HPDE6-E6E7 (cell line): ENCODE measurements around the gene FJX1.

Experiments used
- DNase-seq: peaks from one replicate; pipeline ENCODE4 v3.0.0; 2011; ENCODE audit warnings: missing footprints; ENCODE audit errors: extremely low spot score

The FJX1 gene, protein sequence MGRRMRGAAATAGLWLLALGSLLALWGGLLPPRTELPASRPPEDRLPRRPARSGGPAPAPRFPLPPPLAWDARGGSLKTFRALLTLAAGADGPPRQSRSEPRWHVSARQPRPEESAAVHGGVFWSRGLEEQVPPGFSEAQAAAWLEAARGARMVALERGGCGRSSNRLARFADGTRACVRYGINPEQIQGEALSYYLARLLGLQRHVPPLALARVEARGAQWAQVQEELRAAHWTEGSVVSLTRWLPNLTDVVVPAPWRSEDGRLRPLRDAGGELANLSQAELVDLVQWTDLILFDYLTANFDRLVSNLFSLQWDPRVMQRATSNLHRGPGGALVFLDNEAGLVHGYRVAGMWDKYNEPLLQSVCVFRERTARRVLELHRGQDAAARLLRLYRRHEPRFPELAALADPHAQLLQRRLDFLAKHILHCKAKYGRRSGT

DNA sequence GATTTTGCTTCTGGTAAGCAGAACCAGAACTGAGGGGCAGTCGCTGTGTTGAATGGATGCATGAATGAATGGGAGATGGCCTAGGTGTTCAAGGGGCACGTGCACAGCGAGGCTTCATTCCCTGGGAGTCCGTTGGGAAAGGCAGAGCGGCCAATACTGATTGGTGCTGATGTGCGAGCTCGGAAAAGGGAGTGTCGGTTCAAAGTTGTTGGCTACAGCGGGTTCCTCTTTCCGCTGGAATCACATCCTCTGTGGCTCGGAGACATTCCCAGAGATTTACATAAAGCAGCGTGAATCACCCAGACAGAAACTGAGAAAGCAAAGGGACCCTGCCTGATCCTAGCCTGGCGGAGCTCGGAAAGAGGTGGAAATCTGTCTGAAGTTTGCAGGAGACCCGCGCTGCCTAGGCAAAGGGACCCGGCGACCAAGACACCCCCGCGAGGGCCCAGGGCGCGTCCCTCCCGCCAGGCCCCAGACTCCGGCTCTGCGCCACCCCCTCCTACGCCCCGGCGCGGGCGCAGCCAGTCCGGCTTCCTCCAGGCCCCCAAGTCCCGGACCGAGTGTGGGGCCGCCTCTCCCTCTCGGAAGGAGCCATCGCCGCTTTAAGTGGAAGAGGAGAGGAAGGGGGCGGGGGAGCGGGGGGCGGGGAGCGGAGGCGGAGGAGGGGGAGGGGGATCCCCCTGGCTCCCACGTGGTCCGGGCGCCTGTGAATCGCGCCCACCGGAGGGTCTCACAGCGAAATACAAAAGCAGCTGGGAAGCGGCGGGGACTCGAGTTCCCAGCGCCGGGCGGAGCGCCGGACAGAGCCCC, at the start of gene FJX1:
TSS of gene FJX1 (plus strand) at position 774 of the 810 bp plus-strand sequence. CDS start 177 bp downstream, outside the sequence.
- peak; percentile 67 for DNase-seq

DNA sequence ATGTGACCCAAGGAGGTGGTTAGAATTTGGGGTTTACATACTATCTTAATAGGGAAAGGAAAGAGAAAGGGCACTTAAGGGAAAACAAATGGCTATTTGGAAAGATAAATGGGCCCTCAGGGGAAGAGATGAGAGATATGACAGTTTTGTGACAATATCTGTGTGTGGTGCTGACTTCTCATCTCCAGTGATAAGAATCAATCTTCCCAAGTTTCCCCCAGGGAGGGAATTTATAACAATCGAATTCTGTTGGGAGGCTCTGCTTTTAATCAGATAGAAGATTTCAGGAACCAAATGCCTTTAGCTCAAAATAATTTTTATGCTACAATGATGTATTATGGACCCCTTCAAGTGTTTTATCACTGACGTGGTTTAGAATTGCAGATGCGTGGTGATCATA, 46.6 kb upstream of the FJX1 start:
- DNase-seq, result no peak

GRCh38 chr11:35579557-35580396, 38.5 kb upstream of the FJX1 start:
- DNase-seq, result peak; percentile 82

- no peak for DNase-seq
Measured at GRCh38 chr11:35580397-35580781, 37.9 kb upstream of the FJX1 start.

DNA sequence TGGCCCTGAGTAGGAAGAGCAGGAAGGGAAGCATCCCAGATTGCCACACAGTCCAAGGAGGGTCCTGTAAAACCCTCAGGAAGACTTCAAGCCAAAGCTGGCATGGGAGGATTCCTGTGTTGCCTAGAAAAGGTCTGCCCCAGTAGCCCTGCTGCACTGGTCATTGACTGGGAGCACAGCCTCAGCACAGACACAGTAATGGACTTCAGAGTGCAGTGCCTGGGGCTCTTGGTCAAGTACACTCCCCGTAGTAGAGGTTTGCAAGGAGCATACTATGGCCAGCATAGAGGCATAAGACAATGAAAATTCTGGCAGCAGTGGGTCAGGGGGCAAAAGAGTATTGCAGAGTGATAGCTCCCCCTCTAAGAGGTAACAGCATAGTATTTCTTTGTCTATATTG, 36.2 kb upstream of the FJX1 start:
- DNase-seq, result no peak

DNA sequence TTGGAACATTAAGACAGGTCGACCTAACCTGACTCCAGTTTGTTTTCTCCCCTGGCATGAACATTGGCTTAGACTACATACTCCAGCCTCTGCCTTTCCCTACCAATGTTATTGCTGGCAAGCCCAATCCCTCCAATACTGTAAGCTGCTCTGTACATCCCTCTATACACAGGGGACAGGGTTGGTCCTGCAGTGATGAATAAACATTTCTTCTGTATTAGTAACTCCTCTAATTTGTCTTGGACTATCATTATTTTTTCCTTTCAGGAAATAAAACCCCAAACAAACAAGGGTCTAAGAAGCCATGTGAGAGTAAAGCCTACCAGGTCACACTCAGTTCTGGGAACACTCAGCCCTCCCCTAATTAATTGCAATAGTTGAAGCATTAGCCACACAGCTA, 35.1 kb upstream of the FJX1 start:
- DNase-seq, result no peak

GRCh38 chr11:35583843-35584242, 34.4 kb upstream of the FJX1 start:
- DNase-seq, result no peak

GRCh38 chr11:35584321-35584720, 33.9 kb upstream of the FJX1 start:
- peak; percentile 44 for DNase-seq

- DNase-seq, result no peak
Measured at GRCh38 chr11:35585416-35585815, 32.8 kb upstream of the FJX1 start.

DNA sequence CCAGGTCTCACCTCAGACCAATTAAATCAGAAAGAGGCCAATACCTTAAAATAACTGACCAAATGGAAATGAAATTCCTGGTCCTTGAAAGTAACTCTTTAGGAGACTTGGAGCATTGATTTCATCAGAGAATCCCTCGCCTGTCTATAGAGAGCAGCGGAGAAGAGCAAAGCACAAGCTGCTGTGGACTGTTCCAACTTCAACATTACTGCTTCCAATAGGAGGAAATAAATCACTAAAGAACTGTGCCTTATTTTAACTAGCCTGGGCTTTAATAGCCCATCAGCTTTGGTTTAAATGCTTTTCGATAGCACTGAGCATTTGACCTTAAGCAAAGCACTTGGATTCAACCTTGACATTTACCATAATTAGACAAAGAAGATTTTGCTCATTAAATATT, 32.0 kb upstream of the FJX1 start:
- no peak for DNase-seq

- DNase-seq, result no peak
Measured at GRCh38 chr11:35587972-35588371, 30.3 kb upstream of the FJX1 start.

DNA sequence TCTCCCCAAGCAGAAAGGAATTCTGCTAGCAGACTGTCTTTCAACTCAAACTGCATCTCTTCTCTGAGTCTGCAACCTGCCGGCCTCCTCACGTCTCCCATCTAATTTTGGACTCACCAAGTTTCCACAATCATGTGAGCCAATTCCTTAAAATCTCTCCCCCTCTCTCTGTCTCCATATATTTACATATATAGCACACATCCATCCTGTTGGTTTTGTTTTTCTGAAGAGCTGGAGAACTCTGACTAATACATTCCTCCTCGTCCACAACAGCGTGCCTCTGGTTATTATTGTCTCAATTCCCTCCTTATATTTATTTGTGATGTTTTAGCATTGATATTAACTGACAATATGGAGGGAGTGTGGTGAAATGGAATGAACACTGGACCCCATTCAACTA, 29.6 kb upstream of the FJX1 start:
- DNase-seq, result no peak

DNA sequence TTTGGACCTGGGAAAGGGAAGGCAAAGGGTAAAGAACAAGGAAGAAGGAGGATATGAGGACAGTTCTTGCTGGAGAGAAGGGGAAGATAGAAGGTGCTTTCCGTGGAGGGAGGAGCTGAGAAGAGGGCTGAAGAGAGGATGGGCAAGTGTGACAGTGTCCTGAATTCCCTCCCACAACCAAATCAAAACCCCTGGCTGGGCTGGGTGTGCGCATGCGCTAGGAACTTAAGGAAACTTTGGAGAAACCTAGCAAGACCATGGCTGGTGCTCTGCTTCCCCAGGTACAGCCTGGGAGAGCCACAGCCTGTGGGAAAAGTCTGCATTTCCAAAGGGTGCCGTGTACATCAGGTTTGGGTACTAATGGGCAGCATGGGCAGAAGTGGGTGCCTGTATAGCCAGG, 29.0 kb upstream of the FJX1 start:
- no peak for DNase-seq

DNA sequence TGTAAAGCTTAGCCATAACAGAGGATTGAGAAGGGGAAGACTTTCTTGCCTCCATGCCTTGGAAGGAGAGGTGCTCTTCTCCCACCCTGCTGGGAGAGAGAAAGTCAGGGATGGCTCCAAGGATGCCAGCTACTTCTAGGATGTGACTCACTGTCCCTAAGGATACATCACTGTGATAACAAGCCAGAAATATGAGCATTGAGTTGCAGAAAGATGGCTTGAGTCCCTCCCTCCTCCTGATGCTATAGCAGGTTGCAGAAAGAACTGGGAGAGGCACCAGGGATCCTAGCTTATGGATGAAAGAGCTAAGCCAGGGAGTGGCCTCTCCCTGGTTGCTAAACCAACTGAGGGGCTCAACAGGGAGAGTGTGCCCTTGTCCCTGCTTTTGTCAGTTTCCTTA, 27.8 kb upstream of the FJX1 start:
- DNase-seq, result no peak

GRCh38 chr11:35593143-35593542, 25.1 kb upstream of the FJX1 start:
- DNase-seq, result peak; percentile 63

GRCh38 chr11:35594680-35595079, 23.6 kb upstream of the FJX1 start:
- no peak for DNase-seq

GRCh38 chr11:35598254-35599125, 19.8 kb upstream of the FJX1 start:
- DNase-seq, result no peak

DNA sequence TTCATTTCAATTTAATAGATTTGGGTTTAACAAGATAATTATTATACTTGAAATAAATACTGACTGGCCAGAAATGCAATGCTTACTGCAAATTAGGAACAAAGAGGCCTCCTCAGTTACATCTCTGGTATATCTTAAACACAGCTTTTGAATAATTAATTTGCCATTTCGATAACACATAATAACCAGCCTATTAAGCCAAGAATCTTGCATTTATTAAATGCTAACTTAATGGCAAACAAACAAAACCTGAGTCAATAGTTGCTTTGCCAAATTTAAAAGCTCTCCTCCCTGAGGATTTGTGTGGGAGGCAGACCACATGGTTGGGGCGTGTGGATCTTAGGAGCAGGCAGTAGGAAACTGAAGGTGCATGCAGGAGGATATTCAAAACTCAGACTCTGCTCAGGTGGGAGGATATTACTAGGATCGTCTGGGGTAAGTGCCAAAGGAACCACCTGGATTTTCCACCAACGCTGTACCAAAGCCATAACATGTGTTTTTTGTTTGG, 17.9 kb upstream of the FJX1 start:
- no peak for DNase-seq

DNA sequence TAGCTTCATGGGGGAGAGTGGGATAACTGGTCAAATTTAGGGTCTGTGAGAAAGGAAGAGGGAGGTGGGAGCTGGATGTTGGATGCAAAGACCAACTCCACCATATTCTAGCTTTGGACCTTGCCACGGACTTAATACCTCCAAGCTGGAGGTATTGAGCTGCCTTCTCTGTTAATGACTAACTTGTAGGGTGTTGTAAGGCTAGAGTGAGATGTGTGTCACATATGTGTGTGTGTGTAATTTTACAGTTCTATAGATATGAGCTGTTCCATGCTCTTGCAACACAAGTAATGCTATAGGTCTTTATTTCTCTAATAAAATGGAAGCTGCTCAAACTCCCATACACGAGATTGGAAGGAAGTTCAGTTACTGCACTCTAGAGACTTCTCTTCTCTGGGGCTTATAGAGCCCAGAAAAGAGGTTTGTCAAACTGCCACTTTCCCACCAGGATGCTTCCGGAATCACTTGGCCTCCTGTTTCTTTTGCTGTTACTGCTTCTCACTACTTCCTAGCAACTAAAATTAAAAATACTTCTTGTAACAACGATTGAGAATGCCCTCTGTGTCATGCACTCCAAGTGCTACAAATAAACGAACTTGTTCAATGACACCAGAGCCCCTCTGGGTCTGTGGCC, 16.0 kb upstream of the FJX1 start:
- DNase-seq, result no peak

GRCh38 chr11:35602979-35603378, 15.3 kb upstream of the FJX1 start:
- no peak for DNase-seq
